ENCODE data around the gene SAPCD1.

SAPCD1 gene

GRCh38 chr6:31729515-31729978 lies 32.9 kb upstream of the SAPCD1 start:
- DNase-seq (ENCODE audit: low read depth, low spot score): peak; percentile 58

GRCh38 chr6:31729979-31730630 lies 32.4 kb upstream of the SAPCD1 start:
- DNase-seq (ENCODE audit: low read depth, low spot score): no peak

- DNase-seq (ENCODE audit: low read depth, low spot score): no peak
These were observed 31.8 kb upstream of the SAPCD1 start for GRCh38 chr6:31730631-31731086.

GRCh38 chr6:31732029-31732428 lies 30.4 kb upstream of the SAPCD1 start:
- no peak for DNase-seq (ENCODE audit: low read depth, low spot score)

- DNase-seq (ENCODE audit: low read depth, low spot score): no peak
These were observed 28.7 kb upstream of the SAPCD1 start for GRCh38 chr6:31733734-31734133.

GRCh38 chr6:31734247-31734820 lies 28.1 kb upstream of the SAPCD1 start:
- DNase-seq (ENCODE audit: low read depth, low spot score): no peak

GRCh38 chr6:31734821-31735406 lies 27.5 kb upstream of the SAPCD1 start:
- DNase-seq (ENCODE audit: low read depth, low spot score): peak; percentile 39

- DNase-seq (ENCODE audit: low read depth, low spot score): peak; percentile 52
These were observed 26.3 kb upstream of the SAPCD1 start, which contains the start of gene CLIC1 for GRCh38 chr6:31736021-31736767. CLIC1 (minus strand) TSS chr6:31736530; CDS start chr6:31736300, 230 bp downstream.

- DNase-seq (ENCODE audit: low read depth, low spot score): no peak
These were observed 25.6 kb upstream of the SAPCD1 start for GRCh38 chr6:31736768-31737314.

- DNase-seq (ENCODE audit: low read depth, low spot score): no peak
These were observed 25.0 kb upstream of the SAPCD1 start for GRCh38 chr6:31737315-31737990.

GRCh38 chr6:31737991-31738979 lies 24.2 kb upstream of the SAPCD1 start:
- peak; percentile 48 for DNase-seq (ENCODE audit: low read depth, low spot score)

- DNase-seq (ENCODE audit: low read depth, low spot score): peak; percentile 88
These were observed 22.6 kb upstream of the SAPCD1 start, which contains the start of gene MSH5 for GRCh38 chr6:31739639-31740396. MSH5 (plus strand) TSS chr6:31740005; CDS start chr6:31740467, 462 bp downstream.

- DNase-seq (ENCODE audit: low read depth, low spot score): no peak
These were observed 21.8 kb upstream of the SAPCD1 start for GRCh38 chr6:31740397-31741223.

- DNase-seq (ENCODE audit: low read depth, low spot score): no peak
These were observed 20.6 kb upstream of the SAPCD1 start for GRCh38 chr6:31741815-31742214.

GRCh38 chr6:31742894-31743293 lies 19.6 kb upstream of the SAPCD1 start:
- DNase-seq (ENCODE audit: low read depth, low spot score): no peak

GRCh38 chr6:31744422-31744821 lies 18.0 kb upstream of the SAPCD1 start:
- DNase-seq (ENCODE audit: low read depth, low spot score): no peak

- DNase-seq (ENCODE audit: low read depth, low spot score): no peak
These were observed 13.0 kb upstream of the SAPCD1 start for GRCh38 chr6:31749301-31750036.
